HG03457 (cell line): ENCODE results near the gene MAPT.
"Not testable (repeated sequence)": the region's sequence is repeated elsewhere in the genome, so short reads cannot be mapped to it uniquely, and the experiment has no call there.

ENCODE experiments used
- ATAC-seq: cut with Tn5 transposase; IDR thresholded peaks from one replicate; pipeline ENCODE4 v1.9.1; 2021; ENCODE audit warnings: moderate number of reproducible peaks; ENCODE audit not compliant: unreplicated experiment

The MAPT gene

GRCh38 chr17:45861165-45861564 is 33.2 kb upstream of the MAPT start:
- ATAC-seq = no peak

DNA sequence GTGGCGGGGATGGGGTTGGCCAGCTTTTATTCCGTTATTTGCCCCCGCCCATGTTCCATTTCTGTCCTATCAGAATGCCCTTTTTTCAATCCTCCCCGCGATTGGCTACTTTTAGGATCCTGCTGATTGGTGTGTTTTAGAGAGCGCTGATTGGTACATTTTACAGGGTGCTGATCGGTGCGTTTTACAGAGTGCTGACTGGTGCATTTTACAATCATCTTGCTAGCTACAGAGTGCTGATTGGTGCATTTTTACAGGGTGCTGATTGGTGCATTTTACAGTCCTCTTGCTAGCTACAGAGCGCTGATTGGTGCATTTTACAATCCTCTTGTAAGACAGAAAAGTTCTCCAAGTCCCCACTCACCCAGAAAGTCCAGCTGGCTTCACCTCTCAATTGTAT is 32.2 kb upstream of the MAPT start:
- ATAC-seq = not testable (repeated sequence)

DNA sequence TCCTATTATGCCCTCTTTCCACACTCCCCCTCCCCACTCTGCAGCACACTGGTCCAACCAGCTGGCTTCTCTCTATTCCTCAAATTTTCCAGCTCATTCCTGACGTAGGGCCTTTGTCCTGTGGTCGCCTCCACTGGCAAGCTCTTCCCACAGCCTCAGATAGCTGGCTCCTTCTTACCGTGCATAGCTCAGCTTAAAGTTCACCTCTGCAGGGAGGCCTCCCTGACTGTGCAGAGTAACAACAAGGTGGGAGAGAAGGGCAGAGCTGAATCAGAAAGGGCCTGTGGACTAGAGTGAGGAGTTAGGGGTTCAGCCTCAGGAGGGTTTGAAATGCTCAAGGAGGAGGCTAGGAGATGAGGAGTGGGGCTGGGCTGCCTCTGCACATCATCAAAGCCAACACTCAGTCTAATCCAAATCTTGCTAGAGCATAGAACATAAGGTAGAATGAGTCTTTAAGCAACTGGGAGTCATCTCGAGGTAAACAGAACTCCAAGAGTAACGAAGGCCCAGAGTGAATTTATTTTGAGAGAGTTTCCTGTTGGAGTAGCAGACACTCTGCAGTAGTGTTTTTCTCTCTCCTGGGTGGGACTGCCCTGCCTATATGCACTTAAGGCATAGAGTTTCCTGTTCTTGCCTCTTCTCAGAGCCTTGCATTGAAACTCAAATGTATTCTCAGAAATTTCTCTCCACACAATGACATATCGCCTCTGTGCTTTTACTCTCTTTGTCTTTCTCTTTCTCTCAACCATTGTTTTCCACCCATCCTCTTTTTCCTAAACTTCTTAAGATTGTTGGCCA is 30.3 kb upstream of the MAPT start:
- no peak for ATAC-seq

- no peak for ATAC-seq
Measured at GRCh38 chr17:45867171-45867570, 27.2 kb upstream of the MAPT start.

DNA sequence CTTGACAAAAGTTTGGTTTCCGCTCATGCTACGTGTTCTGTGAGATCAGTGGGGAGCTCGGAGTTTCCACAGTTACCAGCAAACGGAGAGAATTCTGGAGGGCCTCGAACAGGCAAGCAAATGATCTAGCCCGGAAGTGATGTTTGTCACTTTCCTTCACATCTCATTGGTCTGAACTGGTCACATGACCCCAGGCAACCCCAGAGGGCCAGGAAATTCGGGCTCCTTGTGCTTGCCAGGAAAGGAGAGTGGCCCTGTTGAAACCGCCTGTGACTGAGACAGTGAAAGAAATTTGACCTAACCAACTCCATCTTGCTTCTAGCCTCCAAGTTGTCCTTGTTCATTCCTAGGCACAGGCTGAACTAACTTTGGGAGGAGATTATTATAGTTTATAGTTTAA is 26.7 kb upstream of the MAPT start:
- ATAC-seq = no peak

GRCh38 chr17:45868276-45868675 is 26.1 kb upstream of the MAPT start:
- ATAC-seq = no peak

DNA sequence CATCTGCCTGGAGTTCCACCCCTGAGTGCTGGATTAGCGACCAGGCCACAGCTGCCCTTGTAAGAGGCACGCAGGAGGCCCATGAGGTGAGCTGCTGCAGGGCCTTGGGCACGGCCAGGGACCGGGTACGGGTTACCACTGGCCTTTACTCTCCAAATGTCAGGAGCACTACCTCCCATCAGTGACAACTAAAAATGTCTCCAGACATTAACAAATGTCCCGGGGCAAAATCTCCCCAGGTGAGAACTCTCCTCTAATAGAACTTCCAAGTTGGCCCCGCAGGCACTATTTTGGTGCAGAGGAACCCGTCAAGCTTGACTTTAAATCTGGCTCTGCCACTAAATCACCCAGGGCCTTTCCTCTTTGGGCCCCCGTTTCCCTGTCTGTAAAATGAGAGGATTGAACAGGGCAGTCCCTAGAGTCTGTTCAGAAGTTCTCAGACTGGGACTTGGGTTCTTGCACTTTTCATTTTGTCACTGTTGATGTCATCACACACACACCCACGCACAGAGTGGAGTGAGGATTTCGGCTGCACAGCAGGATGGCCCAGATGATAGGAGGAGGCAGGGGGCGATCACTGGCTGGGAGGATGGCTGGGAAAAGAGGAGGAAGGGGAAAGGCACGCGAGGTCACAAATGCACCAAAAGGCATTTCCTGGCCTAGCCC is 24.5 kb upstream of the MAPT start:
- no peak for ATAC-seq

DNA sequence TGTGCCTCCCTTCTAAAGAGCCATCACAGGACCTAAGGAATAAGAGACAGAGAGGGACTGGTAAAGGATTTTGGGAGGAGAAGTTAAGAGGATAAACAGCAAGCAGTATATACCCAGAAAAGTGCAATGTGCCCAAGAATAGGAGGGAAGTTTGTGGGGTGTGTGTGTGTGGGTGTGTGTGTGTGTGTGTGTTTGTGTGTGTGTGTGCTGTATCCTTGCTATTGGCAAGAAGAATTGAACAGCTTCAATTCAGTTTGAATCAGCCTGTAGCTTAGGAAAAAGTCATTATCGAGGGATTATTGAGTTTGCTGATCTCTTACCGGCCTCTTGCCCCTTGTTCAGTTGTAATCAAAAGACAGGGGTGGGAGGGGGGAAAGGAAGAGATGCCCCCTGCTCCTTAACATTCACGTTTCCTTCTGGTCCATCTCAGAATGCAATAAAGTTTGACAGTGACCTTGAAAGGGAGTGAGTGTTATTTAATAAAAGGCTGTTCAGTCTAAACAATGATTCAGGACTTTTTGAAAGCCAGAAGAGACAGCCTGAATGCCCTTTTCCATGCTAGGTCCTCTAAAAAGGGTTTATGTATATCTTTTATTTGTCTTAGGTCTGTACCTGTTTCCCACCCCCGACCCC is 23.9 kb upstream of the MAPT start:
- no peak for ATAC-seq

- no peak for ATAC-seq
Measured at GRCh38 chr17:45871718-45872117, 22.6 kb upstream of the MAPT start.

- ATAC-seq = no peak
Measured at GRCh38 chr17:45873728-45874127, 20.6 kb upstream of the MAPT start.

DNA sequence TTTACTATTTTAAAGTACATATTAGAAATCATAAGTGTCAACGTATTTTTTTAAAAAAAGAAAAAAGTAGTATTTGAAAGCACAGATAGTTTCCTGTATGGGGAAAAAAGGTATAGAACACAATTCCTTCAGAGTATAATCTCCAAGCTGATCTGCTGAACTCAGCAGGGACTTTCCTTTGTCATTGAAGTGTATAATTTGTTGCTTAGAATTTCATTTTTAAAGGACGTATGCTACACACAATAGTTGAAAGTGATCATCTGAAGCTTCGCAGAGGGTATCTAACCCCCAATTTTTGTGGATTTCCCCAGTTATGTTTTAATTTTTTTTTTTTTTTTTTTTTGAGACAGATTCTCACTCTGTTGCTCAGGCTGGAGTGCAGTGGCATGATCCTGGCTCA is 20.2 kb upstream of the MAPT start:
- ATAC-seq = no peak

DNA sequence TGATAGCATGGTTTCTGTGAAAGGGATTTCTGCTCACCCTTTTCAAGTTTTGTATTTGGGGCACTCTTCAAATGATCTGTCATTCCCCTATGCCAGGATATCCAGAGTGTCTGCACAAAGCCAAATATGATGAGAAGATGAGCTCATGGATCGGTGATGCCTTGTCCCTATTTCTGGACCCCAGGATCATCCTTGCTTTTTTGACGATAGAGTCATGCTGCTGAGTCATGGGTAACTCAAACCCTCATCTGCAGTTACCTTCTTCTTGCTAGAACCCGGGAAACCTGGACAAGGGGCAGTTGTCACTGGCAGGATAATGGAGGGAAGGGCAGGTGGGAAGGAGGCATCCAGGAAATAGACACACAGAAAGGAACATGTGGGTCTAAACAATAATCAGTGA is 17.8 kb upstream of the MAPT start:
- no peak for ATAC-seq

GRCh38 chr17:45877467-45877866 is 16.9 kb upstream of the MAPT start:
- no peak for ATAC-seq

DNA sequence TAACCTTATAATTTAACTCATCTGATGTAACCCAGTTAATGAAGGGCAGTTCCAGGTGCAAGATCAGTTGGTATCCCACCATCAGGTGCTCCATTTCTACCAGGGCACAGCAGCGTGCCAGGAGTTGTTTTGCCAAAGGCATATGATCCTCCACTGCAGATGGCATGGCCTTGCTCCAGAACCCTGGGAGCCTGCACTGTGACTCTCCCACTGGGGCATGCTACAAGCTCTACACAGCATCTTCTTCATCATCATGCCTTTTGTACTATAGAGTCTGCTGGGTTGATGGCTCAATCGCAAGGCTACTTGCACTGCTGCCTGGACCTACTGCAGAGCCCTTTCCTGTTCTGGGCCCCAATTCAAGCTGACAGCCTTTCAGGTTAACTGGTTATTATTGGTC is 11.3 kb upstream of the MAPT start:
- no peak for ATAC-seq

DNA sequence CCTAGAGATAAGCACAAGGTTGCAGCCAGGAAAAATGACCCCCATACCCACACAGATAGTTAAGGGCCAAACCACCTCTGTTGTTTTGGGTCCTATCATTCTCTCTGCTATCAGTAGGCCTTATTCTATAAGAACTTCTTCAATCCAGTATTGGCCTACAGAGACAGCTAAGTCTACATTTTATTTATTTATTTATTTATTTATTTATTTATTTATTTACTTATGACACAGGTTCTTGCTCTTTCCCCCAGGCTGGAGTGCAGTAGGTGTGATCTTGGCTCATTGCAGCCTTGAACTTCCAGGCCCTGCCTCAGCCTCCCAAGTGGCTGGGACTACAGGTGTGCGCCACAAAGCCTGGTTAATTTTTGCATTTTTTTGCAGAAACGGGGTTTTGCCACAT is 7.5 kb upstream of the MAPT start:
- no peak for ATAC-seq

DNA sequence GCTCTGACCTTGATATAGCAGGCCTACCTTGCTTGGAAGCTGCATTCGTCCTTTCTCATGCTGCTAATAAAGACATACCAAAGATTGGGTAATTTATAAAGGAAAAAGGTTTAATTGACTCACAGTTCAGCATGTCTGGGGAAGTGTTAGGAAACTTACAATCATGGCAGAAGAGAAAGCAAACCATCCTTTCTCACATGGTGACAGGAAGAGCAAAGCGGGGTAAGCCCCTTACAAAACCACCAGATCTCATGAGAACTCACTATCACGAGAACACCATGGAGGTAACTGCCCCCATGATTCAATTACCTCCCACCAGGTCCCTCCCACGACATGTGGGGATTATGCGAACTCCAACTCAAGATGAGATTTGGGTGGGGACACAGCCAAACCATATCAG is 6.0 kb upstream of the MAPT start:
- no peak for ATAC-seq

GRCh38 chr17:45889579-45889978 is 4.8 kb upstream of the MAPT start:
- no peak for ATAC-seq

DNA sequence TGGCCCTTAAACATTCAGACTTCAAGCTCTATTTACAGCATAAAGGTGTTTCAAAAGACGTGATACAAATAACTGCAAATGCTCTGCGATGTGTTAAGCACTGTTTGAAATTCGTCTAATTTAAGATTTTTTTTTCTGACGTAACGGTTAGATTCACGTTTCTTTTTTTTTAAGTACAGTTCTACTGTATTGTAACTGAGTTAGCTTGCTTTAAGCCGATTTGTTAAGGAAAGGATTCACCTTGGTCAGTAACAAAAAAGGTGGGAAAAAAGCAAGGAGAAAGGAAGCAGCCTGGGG is 681 bp upstream of the MAPT start:
- no peak for ATAC-seq

- no peak for ATAC-seq
Measured at GRCh38 chr17:45895304-45895968, 1.1 kb downstream of the MAPT start.

GRCh38 chr17:45895969-45896785 is 1.8 kb downstream of the MAPT start:
- ATAC-seq = no peak
